HepG2 (cell line): ENCODE results near the gene SPRYD4. TPM values are rescaled to one million over a fixed set of nuclear protein-coding genes. Genes with fewer than 3 reads are reported as not detected.

Experiments
- CBFB ChIP-seq: sonication (generic); formaldehyde crosslinking; IDR thresholded peaks from 2 replicates; pipeline ENCODE4 v1.4.0; 2020; ENCODE audit warnings: missing genetic modification reagents
- DNMT1 ChIP-seq: sonication (generic); formaldehyde crosslinking; IDR thresholded peaks from 2 replicates; pipeline ENCODE4 v1.5.1; 2020; ENCODE audit warnings: mild to moderate bottlenecking, missing genetic modification reagents
- DNMT3B ChIP-seq: conservative IDR thresholded peaks from 2 replicates; pipeline ENCODE4 v1.6.1; 2016; ENCODE audit warnings: missing biosample characterization, control low read depth
- EP300 ChIP-seq, 3 experiments: sonication (generic) in 1 of 3; formaldehyde crosslinking in 1 of 3; IDR thresholded peaks; 2 replicates each; pipeline versions ENCODE4 v1.5.1 to v1.6.1; 2011 to 2020; ENCODE audit warnings: low read depth in 2 of 3, low read length in 2 of 3, borderline replicate concordance in 1 of 3, improper control_type of control experiment in 1 of 3, mild to moderate bottlenecking in 1 of 3, missing genetic modification reagents in 1 of 3, moderate library complexity in 1 of 3
- FOXP1 ChIP-seq, 2 experiments: fragments of 450-650 bp in 1 of 2; IDR thresholded peaks; 2 replicates each; pipeline ENCODE4 v1.6.1; 2017 to 2018; ENCODE audit warnings: antibody characterized with exemption in 1 of 2
- HCFC1 ChIP-seq: fragments of 150-350 bp; IDR thresholded peaks from 2 replicates; pipeline ENCODE4 v1.6.1; 2014; ENCODE audit warnings: low read depth, low read length
- MTA1 ChIP-seq: sonication (generic); formaldehyde crosslinking; IDR thresholded peaks from 2 replicates; pipeline ENCODE4 v1.4.0; 2020; ENCODE audit warnings: missing genetic modification reagents, mild to moderate bottlenecking, borderline replicate concordance
- PITX1 ChIP-seq: sonication (generic); formaldehyde crosslinking; IDR thresholded peaks from 2 replicates; pipeline ENCODE4 v1.5.1; 2020; ENCODE audit warnings: mild to moderate bottlenecking, missing genetic modification reagents
- RFX3 ChIP-seq: IDR thresholded peaks from 2 replicates; pipeline ENCODE4 v1.6.1; 2016; ENCODE audit warnings: missing biosample characterization, missing genetic modification reagents
- RFXAP ChIP-seq: sonication (generic); formaldehyde crosslinking; IDR thresholded peaks from 2 replicates; pipeline ENCODE4 v1.4.0; 2020; ENCODE audit warnings: missing genetic modification reagents, borderline replicate concordance
- SOX5 ChIP-seq: IDR thresholded peaks from 2 replicates; pipeline ENCODE4 v1.6.1; 2016; ENCODE audit warnings: borderline replicate concordance
- SP2 ChIP-seq: sonication (generic); formaldehyde crosslinking; IDR thresholded peaks from 2 replicates; pipeline ENCODE4 v1.5.1; 2020; ENCODE audit warnings: mild to moderate bottlenecking, missing genetic modification reagents
- TBX2 ChIP-seq: sonication (generic); formaldehyde crosslinking; IDR thresholded peaks from 2 replicates; pipeline ENCODE4 v1.5.0; 2020; ENCODE audit warnings: missing genetic modification reagents, mild to moderate bottlenecking, borderline replicate concordance
- TOE1 ChIP-seq: sonication (generic); formaldehyde crosslinking; IDR thresholded peaks from 2 replicates; pipeline ENCODE4 v1.4.0; 2020; ENCODE audit warnings: mild to moderate bottlenecking, missing genetic modification reagents
- U2AF2 ChIP-seq: fragments of 200-400 bp; formaldehyde crosslinking; IDR thresholded peaks from 2 replicates; pipeline ENCODE4 v1.6.1; 2017; ENCODE audit warnings: low read depth, mild to moderate bottlenecking, low read length
- ZC3H4 ChIP-seq: sonication (generic); formaldehyde crosslinking; IDR thresholded peaks from 2 replicates; pipeline ENCODE4 v1.4.0; 2020; ENCODE audit warnings: missing genetic modification reagents, borderline replicate concordance
- ZFP91 ChIP-seq: sonication (generic); formaldehyde crosslinking; IDR thresholded peaks from 2 replicates; pipeline ENCODE4 v1.9.0; 2022; ENCODE audit warnings: missing genetic modification reagents, mild to moderate bottlenecking, borderline replicate concordance
- ZMYM4 ChIP-seq: sonication (generic); formaldehyde crosslinking; IDR thresholded peaks from 2 replicates; pipeline ENCODE4 v1.8.1; 2023; ENCODE audit warnings: mild to moderate bottlenecking, missing genetic modification reagents
- ZNF160 ChIP-seq: sonication (generic); formaldehyde crosslinking; IDR thresholded peaks from 2 replicates; pipeline ENCODE4 v1.8.0; 2022; ENCODE audit warnings: mild to moderate bottlenecking, inconsistent platforms, missing genetic modification reagents
- ZNF20 ChIP-seq: sonication (generic); formaldehyde crosslinking; IDR thresholded peaks from 2 replicates; pipeline ENCODE4 v1.4.0; 2020; ENCODE audit warnings: mild to moderate bottlenecking, moderate library complexity, missing genetic modification reagents
- ZNF281 ChIP-seq: sonication (generic); formaldehyde crosslinking; IDR thresholded peaks from 2 replicates; pipeline ENCODE4 v1.4.0; 2020; ENCODE audit warnings: missing genetic modification reagents, borderline replicate concordance
- ZNF431 ChIP-seq: sonication (generic); formaldehyde crosslinking; IDR thresholded peaks from 2 replicates; pipeline ENCODE4 v1.9.0; 2022; ENCODE audit warnings: missing genetic modification reagents, low read depth, mild to moderate bottlenecking, borderline replicate concordance
- ZNF451 ChIP-seq: sonication (generic); formaldehyde crosslinking; IDR thresholded peaks from 2 replicates; pipeline ENCODE4 v1.5.0; 2020; ENCODE audit warnings: mild to moderate bottlenecking, missing genetic modification reagents
- ZNF513 ChIP-seq: sonication (generic); formaldehyde crosslinking; conservative IDR thresholded peaks from 2 replicates; pipeline ENCODE4 v1.5.0; 2020; ENCODE audit warnings: missing genetic modification reagents
- ZNF878 ChIP-seq: sonication (generic); formaldehyde crosslinking; IDR thresholded peaks from 2 replicates; pipeline ENCODE4 v1.8.1; 2023; ENCODE audit warnings: mild to moderate bottlenecking, missing genetic modification reagents, moderate library complexity
- ZSCAN12 ChIP-seq: sonication (generic); formaldehyde crosslinking; IDR thresholded peaks from 2 replicates; pipeline ENCODE4 v1.9.0; 2021; ENCODE audit warnings: mild to moderate bottlenecking, missing genetic modification reagents
- polyA plus RNA-seq, 8 experiments: library from polyadenylated mRNA; depleted of rRNA in 3 of 8; stranded (reverse) in 7 of 8; unstranded in 1 of 8; fragments of >200 nt; fragmentation: Illumina TruSeq in 4 of 8; extraction: Trizol in 4 of 8; gene quantifications; 2 replicates each; pipeline versions ENCODE4 v1.2.1 to v1.2.3, GENCODE V29; 2011 to 2016; ENCODE audit warnings: low read depth in 4 of 8, missing spikeins in 1 of 8, mixed read lengths in 1 of 8; ENCODE audit not compliant: insufficient read depth in 1 of 8
- total RNA-seq, 5 experiments: library from RNA; depleted of rRNA; stranded (reverse); fragments of >200 nt; fragmentation: Illumina TruSeq; extraction: Trizol; gene quantifications; 2 replicates each; pipeline ENCODE4 v1.2.3, GENCODE V29; 2016; ENCODE audit warnings: low read depth in 1 of 5

SPRYD4 gene
- total and polyA plus RNA-seq, 2 of the 13 experiments (the other 11 are each of a cell fraction or from before 2014, with no cell fraction given) = 3.9 to 4.5 TPM

- 0 out of 2 replicates have a peak, but pooled peaks have one; percentile 9 for TF ChIP-seq SOX5 (CRISPR knock-in tag)
- no peak for TF ChIP-seq RFX3 (CRISPR knock-in tag)
- TF ChIP-seq ZC3H4 (CRISPR knock-in tag) = no peak
- TF ChIP-seq ZNF431 (CRISPR knock-in tag) = no peak
- no peak for TF ChIP-seq TOE1 (CRISPR knock-in tag)
- peak; percentile 82 for TF ChIP-seq TBX2 (CRISPR knock-in tag)
- peak in 1 of 2 experiments; percentile 38; a peak in 1 of 4 replicates for TF ChIP-seq EP300 (IDR thresholded peaks at IDR 0.05; ENCODE audit: low read depth in 2 of 2, low read length in 2 of 2)
- TF ChIP-seq EP300 (CRISPR knock-in tag; IDR thresholded peaks at IDR 0.05; ENCODE audit: borderline replicate concordance) = no peak
- TF ChIP-seq HCFC1 = no peak
- TF ChIP-seq ZSCAN12 = no peak
- TF ChIP-seq MTA1 = peak; percentile 46; the same call in 1 of the 2 replicates
- TF ChIP-seq ZNF451 = no peak
- no peak for TF ChIP-seq ZNF281 (CRISPR knock-in tag)
- 0 out of 2 replicates have a peak, but pooled peaks have one; percentile 23 for TF ChIP-seq ZMYM4 (CRISPR knock-in tag)
- TF ChIP-seq PITX1 (CRISPR knock-in tag) = peak; percentile 51; the same call in 1 of the 2 replicates
- no peak for TF ChIP-seq ZNF513 (CRISPR knock-in tag)
- TF ChIP-seq ZNF20 = no peak
- no peak for TF ChIP-seq U2AF2
- TF ChIP-seq FOXP1 (IDR thresholded peaks at IDR 0.05) = no peak
- TF ChIP-seq FOXP1 (CRISPR knock-in tag; IDR thresholded peaks at IDR 0.05) = peak; percentile 24; the same call in 1 of the 2 replicates
- no peak for TF ChIP-seq ZFP91 (CRISPR knock-in tag)
- TF ChIP-seq ZNF878 (CRISPR knock-in tag) = no peak
- TF ChIP-seq RFXAP = peak; percentile 97
- TF ChIP-seq SP2 (CRISPR knock-in tag) = no peak
- no peak for TF ChIP-seq DNMT1 (CRISPR knock-in tag)
- TF ChIP-seq CBFB (CRISPR knock-in tag) = no peak
- TF ChIP-seq ZNF160 (CRISPR knock-in tag) = no peak
- TF ChIP-seq DNMT3B (CRISPR knock-in tag) = no peak
Measured at GRCh38 chr12:56476972-56477432, 8.6 kb downstream of the SPRYD4 start (continued).
